ENCODE results near the gene KRT81.

GRCh38 chr12:52317468-52318052, 26.2 kb upstream of the KRT81 start:
- TF ChIP-seq POLR2AphosphoS5 (IDR thresholded peaks at IDR 0.05; ENCODE audit: borderline replicate concordance, low read depth, low read length) (no peak), EZH2 (IDR thresholded peaks at IDR 0.05) (no peak), FOXP2 (optimal IDR thresholded peaks at IDR 0.05; ENCODE audit: control extremely low read depth, extremely low read length, insufficient read depth) (no peak)
